Mucosa of gallbladder (tissue), 1 donor: ENCODE data around the gene KDM5C. TPM values are rescaled to one million over a fixed set of nuclear protein-coding genes. Genes with fewer than 3 reads are reported as not detected.
"Not testable (repeated sequence)": the region's sequence is repeated elsewhere in the genome, so short reads cannot be mapped to it uniquely, and the experiment has no call there.

Source experiments
- DNase-seq: peaks from one replicate; pipeline ENCODE4 v3.0.0-alpha.2; 2020; ENCODE audit warnings: low spot score
- total RNA-seq: library from RNA; stranded (reverse); gene quantifications from one replicate; pipeline ENCODE4 v1.2.1, GENCODE V29; 2021
- donor health status: DM: no; HTN: no; CAD: no.

KDM5C gene
- total RNA-seq, 1 donor from 2014 or later: 140 TPM

- DNase-seq: no peak
Measured at GRCh38 chrX:53190363-53190960, 34.5 kb downstream of the KDM5C start.

- no peak for DNase-seq
Measured at GRCh38 chrX:53188763-53189162, 36.2 kb downstream of the KDM5C start.

- DNase-seq: no peak
Measured at GRCh38 chrX:53186351-53186750, 38.7 kb downstream of the KDM5C start.

- DNase-seq: no peak
Measured at GRCh38 chrX:53184836-53185235, 40.2 kb downstream of the KDM5C start.

- DNase-seq: no peak
Measured at GRCh38 chrX:53171356-53171755, 53.7 kb downstream of the KDM5C start.

- no peak for DNase-seq
Measured at GRCh38 chrX:53166103-53166502, 58.9 kb downstream of the KDM5C start.

- DNase-seq: not testable (repeated sequence)
Measured at GRCh38 chrX:53164566-53164965, 60.4 kb downstream of the KDM5C start.

GRCh38 chrX:53163436-53163835 lies 61.6 kb downstream of the KDM5C start:
- DNase-seq: no peak

GRCh38 chrX:53160297-53160983 lies 64.6 kb downstream of the KDM5C start:
- DNase-seq: no peak

- DNase-seq: no peak
Measured at GRCh38 chrX:53159184-53159583, 65.8 kb downstream of the KDM5C start.

GRCh38 chrX:53156207-53156596 lies 68.8 kb downstream of the KDM5C start:
- no peak for DNase-seq

- DNase-seq: no peak
Measured at GRCh38 chrX:53155512-53156206, 69.3 kb downstream of the KDM5C start.

- DNase-seq: no peak
Measured at GRCh38 chrX:53153581-53153980, 71.4 kb downstream of the KDM5C start.

Other genes with a start within 250 kb of the KDM5C start
- gene GPR173, start 176.4 kb downstream of the KDM5C start, total RNA-seq: 1.4 TPM
- 34.8 TPM for gene TSPYL2, start 142.8 kb downstream of the KDM5C start, total RNA-seq
- 10.3 TPM for gene KANTR, start 131.1 kb downstream of the KDM5C start, total RNA-seq
- 34.5 TPM for gene IQSEC2, start 56.4 kb upstream of the KDM5C start, total RNA-seq
- gene SMC1A, start 197.4 kb upstream of the KDM5C start, total RNA-seq: 65.6 TPM
- gene RIBC1, start 197.7 kb upstream of the KDM5C start, total RNA-seq: 2.6 TPM
- 71.5 TPM for gene HSD17B10, start 209.2 kb upstream of the KDM5C start, total RNA-seq